Endothelial cell (in vitro differentiated cells): Measurements from ENCODE around the gene PDZD4. TPM values are rescaled to one million over a fixed set of nuclear protein-coding genes. Genes with fewer than 3 reads are reported as not detected.

Source experiments
- DNase-seq: peaks from one replicate; pipeline ENCODE4 v3.0.0; 2021; ENCODE audit warnings: low spot score
- H3K27ac Mint-ChIP-seq: one replicate; pipeline ENCODE4 v1.8.0; 2021; ENCODE audit warnings: mixed read lengths, inconsistent platforms; ENCODE audit not compliant: unreplicated experiment
- H3K27me3 Mint-ChIP-seq: one replicate; pipeline ENCODE4 v1.8.0; 2021; ENCODE audit warnings: mild to moderate bottlenecking, moderate library complexity, mixed read lengths, inconsistent platforms; ENCODE audit not compliant: unreplicated experiment
- H3K36me3 Mint-ChIP-seq: one replicate; pipeline ENCODE4 v1.8.0; 2021; ENCODE audit warnings: mild to moderate bottlenecking, low read depth, mixed read lengths, inconsistent platforms; ENCODE audit not compliant: unreplicated experiment
- H3K4me1 Mint-ChIP-seq: one replicate; pipeline ENCODE4 v1.8.0; 2021; ENCODE audit warnings: mild to moderate bottlenecking, mixed read lengths, inconsistent platforms; ENCODE audit not compliant: unreplicated experiment
- H3K4me3 Mint-ChIP-seq: one replicate; pipeline ENCODE4 v1.8.0; 2021; ENCODE audit warnings: mild to moderate bottlenecking, mixed read lengths, inconsistent platforms; ENCODE audit not compliant: unreplicated experiment
- H3K9me3 Mint-ChIP-seq: one replicate; pipeline ENCODE4 v1.8.0; 2021; ENCODE audit warnings: mixed read lengths, inconsistent platforms; ENCODE audit not compliant: unreplicated experiment
- total RNA-seq: library from RNA; stranded (reverse); fragmentation: NEBNext Ultra II Directional; extraction: Animal tissue kit (Norgen Biotek cat#: 25700); gene quantifications from one replicate; pipeline ENCODE4 v1.2.1, GENCODE V29; 2021; ENCODE audit not compliant: unreplicated experiment
- TF ChIP-seq, protein P1 (sequence below): fragments of 200-600 bp; sonication (generic); IDR thresholded peaks from one replicate; pipeline ENCODE4 v1.5.0; 2021; ENCODE audit warnings: antibody characterized with exemption; ENCODE audit not compliant: unreplicated experiment

PDZD4 gene
- total RNA-seq, 1 donor from 2014 or later: 2.6 TPM

DNA sequence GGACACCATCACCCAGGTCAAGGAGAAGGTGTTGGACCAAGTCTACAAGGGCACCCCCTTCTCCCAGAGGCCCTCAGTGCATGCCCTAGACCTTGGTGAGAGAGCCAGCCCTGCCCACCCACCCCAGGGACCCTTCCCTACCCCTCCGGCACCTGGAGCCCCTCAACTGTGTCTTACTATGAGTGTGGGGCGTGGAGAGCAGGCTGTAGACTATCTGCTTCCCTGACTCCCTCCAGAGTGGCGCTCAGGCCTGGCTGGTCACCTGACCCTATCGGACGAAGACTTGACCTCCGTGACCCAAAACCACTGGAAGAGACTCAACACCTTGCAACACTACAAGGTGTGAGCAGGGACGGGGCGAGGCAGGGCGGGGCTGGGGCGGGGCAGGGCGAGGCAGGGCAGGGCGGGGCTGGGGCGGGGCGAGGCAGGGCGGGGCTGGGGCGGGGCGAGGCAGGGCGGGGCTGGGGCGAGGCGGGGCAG is 54.2 kb downstream of the PDZD4 start:
- no peak for DNase-seq
- TF ChIP-seq, protein P1, sequence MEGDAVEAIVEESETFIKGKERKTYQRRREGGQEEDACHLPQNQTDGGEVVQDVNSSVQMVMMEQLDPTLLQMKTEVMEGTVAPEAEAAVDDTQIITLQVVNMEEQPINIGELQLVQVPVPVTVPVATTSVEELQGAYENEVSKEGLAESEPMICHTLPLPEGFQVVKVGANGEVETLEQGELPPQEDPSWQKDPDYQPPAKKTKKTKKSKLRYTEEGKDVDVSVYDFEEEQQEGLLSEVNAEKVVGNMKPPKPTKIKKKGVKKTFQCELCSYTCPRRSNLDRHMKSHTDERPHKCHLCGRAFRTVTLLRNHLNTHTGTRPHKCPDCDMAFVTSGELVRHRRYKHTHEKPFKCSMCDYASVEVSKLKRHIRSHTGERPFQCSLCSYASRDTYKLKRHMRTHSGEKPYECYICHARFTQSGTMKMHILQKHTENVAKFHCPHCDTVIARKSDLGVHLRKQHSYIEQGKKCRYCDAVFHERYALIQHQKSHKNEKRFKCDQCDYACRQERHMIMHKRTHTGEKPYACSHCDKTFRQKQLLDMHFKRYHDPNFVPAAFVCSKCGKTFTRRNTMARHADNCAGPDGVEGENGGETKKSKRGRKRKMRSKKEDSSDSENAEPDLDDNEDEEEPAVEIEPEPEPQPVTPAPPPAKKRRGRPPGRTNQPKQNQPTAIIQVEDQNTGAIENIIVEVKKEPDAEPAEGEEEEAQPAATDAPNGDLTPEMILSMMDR: no peak
- Mint-ChIP-seq H3K27me3 (peaks cover 1% of the 10 kb centered on the region), H3K9me3 (no peaks in the 10 kb centered on the region), H3K4me1 (no peaks in the 10 kb centered on the region), H3K36me3 (no peaks in the 10 kb centered on the region), H3K27ac (no peak overlapping the region), H3K4me3 (no peak overlapping the region)

DNA sequence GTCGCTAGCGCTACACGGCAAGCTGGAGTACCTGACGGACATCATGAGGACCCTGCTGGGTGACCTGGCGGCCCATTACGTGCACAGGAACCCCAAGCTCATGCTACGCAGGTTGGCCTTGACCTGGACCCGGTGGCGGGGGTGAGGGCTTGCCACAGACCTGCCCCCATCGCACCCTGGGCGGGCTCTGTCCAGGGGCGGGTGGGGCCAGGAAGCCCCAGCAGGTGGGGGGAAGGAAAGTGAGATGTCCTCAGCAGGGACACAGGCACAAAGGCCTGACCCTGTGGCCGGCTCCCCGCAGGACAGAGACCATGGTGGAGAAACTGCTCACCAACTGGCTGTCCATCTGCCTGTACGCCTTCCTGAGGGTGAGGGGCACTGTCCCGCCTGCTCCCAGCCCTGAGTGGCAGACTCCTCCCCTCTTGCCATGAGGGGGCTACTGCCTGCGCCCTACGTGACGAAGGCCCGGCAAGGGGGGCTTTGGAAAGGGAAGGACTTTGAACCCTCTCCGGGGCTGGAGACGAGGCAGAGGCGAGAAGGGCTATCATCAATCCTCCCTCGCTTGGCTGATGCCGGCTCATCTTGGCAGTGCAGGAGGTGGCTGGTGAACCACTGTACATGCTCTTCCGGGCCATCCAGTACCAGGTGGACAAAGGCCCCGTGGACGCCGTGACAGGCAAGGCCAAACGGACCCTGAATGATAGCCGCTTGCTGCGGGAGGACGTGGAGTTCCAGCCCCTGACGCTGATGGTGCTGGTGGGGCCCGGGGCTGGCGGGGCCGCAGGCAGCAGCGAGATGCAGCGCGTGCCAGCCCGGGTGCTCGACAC is 54.8 kb downstream of the PDZD4 start:
- no peak overlapping the region for H3K4me3 Mint-ChIP-seq
- no peaks in the 10 kb centered on the region for H3K4me1 Mint-ChIP-seq
- H3K9me3 Mint-ChIP-seq: no peaks in the 10 kb centered on the region
- H3K27ac Mint-ChIP-seq: no peak overlapping the region
- TF ChIP-seq, protein P1: no peak
- no peaks in the 10 kb centered on the region for H3K36me3 Mint-ChIP-seq
- peaks cover 2% of the 10 kb centered on the region for H3K27me3 Mint-ChIP-seq
- DNase-seq: no peak

DNA sequence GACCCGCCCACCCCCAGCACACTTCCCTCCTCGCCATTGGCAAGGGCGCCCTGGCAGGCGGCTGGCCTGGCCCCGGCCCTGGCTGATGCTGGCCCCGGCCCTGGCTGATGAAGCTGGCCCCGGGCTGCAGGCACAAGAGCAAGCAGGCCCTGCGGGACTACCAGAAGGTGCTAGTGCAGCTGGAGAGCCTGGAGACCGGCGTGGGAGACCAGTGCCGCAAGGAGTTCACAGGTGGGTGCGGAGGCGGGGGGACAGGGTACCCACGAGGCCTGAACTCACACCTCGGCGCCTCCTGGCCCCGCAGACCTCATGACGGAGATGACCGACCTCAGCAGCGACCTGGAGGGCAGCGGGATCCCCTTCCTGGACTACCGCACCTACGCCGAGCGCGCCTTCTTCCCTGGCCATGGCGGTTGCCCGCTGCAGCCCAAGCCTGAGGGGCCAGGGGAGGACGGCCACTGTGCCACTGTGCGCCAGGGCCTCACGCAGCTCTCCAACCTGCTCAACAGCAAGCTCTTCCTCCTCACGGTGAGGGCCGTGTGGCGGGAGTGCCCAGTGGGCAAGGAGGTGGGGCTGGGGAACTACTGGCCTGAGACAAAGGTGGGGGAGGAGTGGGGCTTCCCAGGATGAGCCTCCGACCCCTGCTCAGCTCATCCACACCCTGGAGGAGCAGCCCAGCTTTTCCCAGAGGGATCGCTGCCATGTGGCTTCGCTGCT is 55.6 kb downstream of the PDZD4 start:
- H3K4me3 Mint-ChIP-seq: no peak overlapping the region
- no peaks in the 10 kb centered on the region for H3K9me3 Mint-ChIP-seq
- DNase-seq: no peak
- H3K27ac Mint-ChIP-seq: no peak overlapping the region
- no peaks in the 10 kb centered on the region for H3K36me3 Mint-ChIP-seq
- H3K4me1 Mint-ChIP-seq: no peaks in the 10 kb centered on the region
- TF ChIP-seq, protein P1: no peak
- H3K27me3 Mint-ChIP-seq: peaks cover 5% of the 10 kb centered on the region

DNA sequence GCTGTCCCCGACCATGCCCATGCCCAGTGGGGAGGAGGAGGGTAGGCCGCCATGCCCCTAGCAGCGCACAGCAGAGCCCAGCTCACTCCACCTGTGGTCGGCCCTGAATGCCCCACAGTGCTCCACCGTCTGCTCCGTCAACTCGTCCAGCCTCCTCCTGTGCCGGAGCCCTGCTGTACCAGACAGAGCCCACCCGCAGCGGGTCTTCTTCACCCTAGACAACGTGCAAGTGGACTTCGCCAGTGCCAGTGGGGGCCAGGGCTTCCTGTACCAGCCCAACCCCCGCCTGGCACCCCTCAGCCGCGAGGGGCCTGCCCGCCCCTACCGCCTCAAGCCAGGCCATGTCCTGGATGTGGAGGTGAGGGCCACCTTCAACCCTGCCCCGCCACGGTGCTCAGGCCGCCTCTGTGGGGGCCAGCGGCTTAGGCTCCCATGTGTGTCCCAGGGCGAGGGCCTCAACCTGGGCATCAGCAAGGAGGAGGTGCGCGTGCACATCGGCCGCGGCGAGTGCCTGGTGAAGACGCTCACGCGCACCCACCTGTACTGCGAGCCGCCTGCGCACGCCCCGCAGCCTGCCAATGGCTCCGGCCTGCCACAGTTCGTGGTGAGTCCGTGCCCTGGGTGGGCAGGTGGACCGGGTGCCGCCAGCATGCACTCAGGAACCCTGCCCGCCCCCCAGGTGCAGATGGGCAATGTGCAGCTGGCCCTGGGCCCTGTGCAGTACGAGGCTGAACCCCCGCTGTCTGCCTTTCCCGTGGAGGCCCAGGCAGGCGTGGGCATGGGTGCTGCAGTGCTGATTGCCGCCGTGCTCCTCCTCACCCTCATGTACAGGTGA is 56.4 kb downstream of the PDZD4 start:
- DNase-seq: no peak
- H3K27me3 Mint-ChIP-seq: peaks cover 5% of the 10 kb centered on the region
- H3K4me1 Mint-ChIP-seq: no peaks in the 10 kb centered on the region
- H3K36me3 Mint-ChIP-seq: no peaks in the 10 kb centered on the region
- no peak overlapping the region for H3K4me3 Mint-ChIP-seq
- TF ChIP-seq, protein P1: no peak
- H3K27ac Mint-ChIP-seq: no peak overlapping the region
- H3K9me3 Mint-ChIP-seq: no peaks in the 10 kb centered on the region
